GM19324 (cell line): Measurements from ENCODE around the gene GYS1.

Source experiments
- ATAC-seq: cut with Tn5 transposase; IDR thresholded peaks from one replicate; pipeline ENCODE4 v1.9.1; 2021; ENCODE audit warnings: mild to moderate bottlenecking, moderate library complexity; ENCODE audit not compliant: unreplicated experiment, low FRiP score

The GYS1 gene

DNA sequence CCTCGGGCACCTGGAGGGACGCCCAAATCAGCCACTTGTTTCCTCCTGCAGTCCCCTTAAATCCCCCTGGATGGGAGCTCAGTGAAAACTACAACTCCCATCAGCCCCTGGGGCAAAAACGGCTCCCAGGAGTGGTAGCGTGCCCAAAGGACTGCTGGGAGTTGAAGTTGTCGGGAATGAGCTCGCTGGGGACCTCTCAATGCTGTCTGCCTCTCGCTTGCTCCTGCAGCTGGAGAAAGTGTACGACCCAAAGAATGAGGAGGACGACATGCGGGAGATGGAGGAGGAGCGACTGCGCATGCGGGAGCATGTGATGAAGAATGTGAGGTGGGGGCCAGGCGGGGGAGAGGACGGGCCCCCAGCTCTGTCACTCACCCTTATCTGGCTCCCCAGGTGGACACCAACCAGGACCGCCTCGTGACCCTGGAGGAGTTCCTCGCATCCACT is 74.3 kb downstream of the GYS1 start:
- ATAC-seq = no peak
